Osteoblast (primary cell): ENCODE measurements around the gene HPCAL1. TPM values are rescaled to one million over a fixed set of nuclear protein-coding genes. Genes with fewer than 3 reads are reported as not detected.

Experiments used
- DNase-seq: peaks from one replicate; pipeline ENCODE4 v3.0.0; 2011; ENCODE audit warnings: low spot score, mixed read lengths; ENCODE audit not compliant: insufficient read length; ENCODE audit errors: missing footprints
- H2AFZ ChIP-seq: 2 replicates; pipeline ENCODE4 v1.6.0; 2011; ENCODE audit warnings: mild to moderate bottlenecking, low read length
- H3K27ac ChIP-seq: 2 replicates; pipeline ENCODE4 v1.5.1; 2011; ENCODE audit warnings: mild to moderate bottlenecking, low read depth, low read length, moderate library complexity
- H3K27me3 ChIP-seq: 2 replicates; pipeline ENCODE4 v1.6.0; 2012; ENCODE audit warnings: mild to moderate bottlenecking, control low read depth, inconsistent platforms, low read length, moderate library complexity; ENCODE audit not compliant: insufficient read depth
- H3K36me3 ChIP-seq: 2 replicates; pipeline ENCODE4 v1.5.1; 2011; ENCODE audit warnings: mild to moderate bottlenecking, low read length, control low read depth, moderate library complexity; ENCODE audit not compliant: insufficient read depth
- H3K4me1 ChIP-seq: 2 replicates; pipeline ENCODE4 v1.5.1; 2011; ENCODE audit warnings: mild to moderate bottlenecking, low read length, control low read depth, moderate library complexity; ENCODE audit not compliant: insufficient read depth
- H3K4me2 ChIP-seq: 2 replicates; pipeline ENCODE4 v1.6.0; 2011; ENCODE audit warnings: mild to moderate bottlenecking, low read length; ENCODE audit not compliant: insufficient read depth
- H3K4me3 ChIP-seq: fragments of 200-600 bp; sonication (generic); 3 replicates; pipeline ENCODE4 v1.5.1; 2012; ENCODE audit warnings: mild to moderate bottlenecking, low read length, inconsistent platforms; ENCODE audit not compliant: insufficient read depth
- H3K79me2 ChIP-seq: 2 replicates; pipeline ENCODE4 v1.6.0; 2012; ENCODE audit warnings: mild to moderate bottlenecking, low read length, control low read depth, inconsistent platforms; ENCODE audit not compliant: insufficient read depth
- H3K9me3 ChIP-seq: 2 replicates; pipeline ENCODE4 v1.5.1; 2011; ENCODE audit warnings: low read depth, low read length, control low read depth
- H4K20me1 ChIP-seq: 2 replicates; pipeline ENCODE4 v1.6.0; 2012; ENCODE audit warnings: mild to moderate bottlenecking, low read length, control low read depth; ENCODE audit not compliant: insufficient read depth
- total RNA-seq: library from RNA; depleted of rRNA; stranded (reverse); fragments of >200 nt; gene quantifications from 2 replicates; pipeline ENCODE4 v1.2.3, GENCODE V29; 2012
- TF ChIP-seq, protein P1 (sequence below): IDR thresholded peaks from 2 replicates; pipeline ENCODE4 v1.5.1; 2011; ENCODE audit warnings: mild to moderate bottlenecking, low read depth, low read length, moderate library complexity; ENCODE audit errors: extremely low read depth

Gene HPCAL1
- total RNA-seq, 1 donor: 57.2 TPM

DNA sequence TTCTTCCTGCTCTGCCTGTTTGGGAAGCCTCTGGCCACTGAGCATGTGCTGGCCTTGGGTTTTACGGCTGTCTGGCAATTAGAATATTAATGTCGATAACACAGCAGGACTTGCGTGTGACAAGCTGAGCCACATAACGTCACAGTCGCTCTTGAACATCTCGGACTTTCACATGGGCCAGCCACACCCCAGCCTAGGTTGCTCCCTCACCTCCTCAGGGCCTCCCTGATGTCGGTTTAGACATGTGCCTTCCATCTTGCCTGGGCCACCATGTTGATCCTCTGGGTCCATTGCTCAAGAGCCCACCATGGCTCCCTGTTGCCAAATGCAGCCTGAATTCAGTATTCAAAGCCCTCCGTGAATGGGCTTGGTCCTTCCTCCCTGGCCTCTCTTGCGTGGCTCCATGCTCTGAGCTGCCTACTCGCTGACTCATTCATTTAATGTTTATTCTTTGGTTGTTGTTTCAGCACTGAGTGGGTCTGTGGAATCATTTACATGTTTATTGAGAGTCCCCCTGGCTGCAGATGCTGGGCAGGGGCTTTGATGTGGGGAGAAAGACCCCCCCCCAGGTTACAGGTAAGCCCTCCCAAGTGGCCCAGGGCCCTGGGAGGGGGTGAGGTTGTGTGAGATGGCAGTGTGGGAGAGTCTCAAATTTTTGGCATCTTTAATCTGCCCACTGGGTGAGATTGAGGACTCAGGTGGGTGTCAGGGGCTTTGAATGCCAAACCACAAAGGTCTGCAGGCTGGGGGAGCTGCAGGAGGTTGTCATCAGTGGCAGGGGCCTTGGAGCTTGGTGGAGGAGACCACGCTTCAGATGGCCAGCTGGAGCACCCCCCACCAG is 83.4 kb downstream of the HPCAL1 start:
- Histone ChIP-seq H3K4me2 (peak overlapping the region; percentile 40), H3K36me3 (peaks cover 6% of the 10 kb centered on the region), H3K4me3 (no peak overlapping the region), H4K20me1 (peaks cover 66% of the 10 kb centered on the region), H2AFZ (no peak overlapping the region), H3K79me2 (peaks cover 90% of the 10 kb centered on the region), H3K27me3 (no peaks in the 10 kb centered on the region), H3K27ac (peak overlapping the region; percentile 27), H3K9me3 (no peaks in the 10 kb centered on the region), H3K4me1 (peaks cover 39% of the 10 kb centered on the region)
- TF ChIP-seq, protein P1, sequence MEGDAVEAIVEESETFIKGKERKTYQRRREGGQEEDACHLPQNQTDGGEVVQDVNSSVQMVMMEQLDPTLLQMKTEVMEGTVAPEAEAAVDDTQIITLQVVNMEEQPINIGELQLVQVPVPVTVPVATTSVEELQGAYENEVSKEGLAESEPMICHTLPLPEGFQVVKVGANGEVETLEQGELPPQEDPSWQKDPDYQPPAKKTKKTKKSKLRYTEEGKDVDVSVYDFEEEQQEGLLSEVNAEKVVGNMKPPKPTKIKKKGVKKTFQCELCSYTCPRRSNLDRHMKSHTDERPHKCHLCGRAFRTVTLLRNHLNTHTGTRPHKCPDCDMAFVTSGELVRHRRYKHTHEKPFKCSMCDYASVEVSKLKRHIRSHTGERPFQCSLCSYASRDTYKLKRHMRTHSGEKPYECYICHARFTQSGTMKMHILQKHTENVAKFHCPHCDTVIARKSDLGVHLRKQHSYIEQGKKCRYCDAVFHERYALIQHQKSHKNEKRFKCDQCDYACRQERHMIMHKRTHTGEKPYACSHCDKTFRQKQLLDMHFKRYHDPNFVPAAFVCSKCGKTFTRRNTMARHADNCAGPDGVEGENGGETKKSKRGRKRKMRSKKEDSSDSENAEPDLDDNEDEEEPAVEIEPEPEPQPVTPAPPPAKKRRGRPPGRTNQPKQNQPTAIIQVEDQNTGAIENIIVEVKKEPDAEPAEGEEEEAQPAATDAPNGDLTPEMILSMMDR: no peak
- peak; percentile 93 for DNase-seq

GRCh38 chr2:10387033-10387432 is 84.3 kb downstream of the HPCAL1 start:
- Histone ChIP-seq H3K9me3 (no peaks in the 10 kb centered on the region), H3K27me3 (no peaks in the 10 kb centered on the region), H3K27ac (no peak overlapping the region), H4K20me1 (peaks cover 63% of the 10 kb centered on the region), H3K4me2 (no peak overlapping the region), H3K79me2 (peaks cover 89% of the 10 kb centered on the region), H3K4me3 (no peak overlapping the region), H2AFZ (no peak overlapping the region), H3K4me1 (peaks cover 32% of the 10 kb centered on the region), H3K36me3 (peaks cover 6% of the 10 kb centered on the region)
- DNase-seq: no peak
- TF ChIP-seq, protein P1: no peak

DNA sequence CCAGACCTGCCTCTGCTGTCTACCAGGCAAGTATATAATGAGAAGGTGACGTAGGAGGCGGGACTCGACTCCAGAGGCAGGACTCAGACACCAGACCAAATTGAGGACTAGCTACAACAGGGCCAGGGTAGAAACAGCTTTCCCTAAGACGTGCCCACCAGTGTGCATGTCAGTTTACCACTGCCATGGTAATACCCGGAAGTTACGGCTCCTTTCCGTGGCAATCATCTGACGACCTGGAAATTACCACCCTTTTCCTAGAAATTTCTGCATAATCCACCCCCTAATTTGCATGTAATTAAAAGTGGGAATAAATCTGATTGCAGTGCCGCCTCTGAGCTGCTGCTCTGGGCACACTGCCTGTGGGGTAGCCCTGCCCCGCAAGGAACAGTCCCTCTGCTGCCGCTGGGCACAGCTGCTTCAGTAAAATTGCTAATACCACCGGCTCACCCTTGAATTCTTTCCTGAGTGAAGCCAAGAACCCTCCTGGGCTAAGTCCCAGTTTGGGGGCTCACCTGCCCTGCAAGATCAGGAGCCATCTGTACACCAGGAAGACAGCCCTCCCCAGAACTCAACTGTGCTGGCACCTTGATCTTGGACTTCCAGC is 86.4 kb downstream of the HPCAL1 start:
- Histone ChIP-seq H2AFZ (no peak overlapping the region), H3K27ac (no peak overlapping the region), H3K79me2 (peaks cover 95% of the 10 kb centered on the region), H3K4me1 (peaks cover 32% of the 10 kb centered on the region), H3K4me3 (no peak overlapping the region), H3K4me2 (no peak overlapping the region), H4K20me1 (peaks cover 59% of the 10 kb centered on the region), H3K9me3 (no peaks in the 10 kb centered on the region), H3K36me3 (peaks cover 6% of the 10 kb centered on the region), H3K27me3 (no peaks in the 10 kb centered on the region)
- DNase-seq: no peak
- TF ChIP-seq, protein P1: no peak

DNA sequence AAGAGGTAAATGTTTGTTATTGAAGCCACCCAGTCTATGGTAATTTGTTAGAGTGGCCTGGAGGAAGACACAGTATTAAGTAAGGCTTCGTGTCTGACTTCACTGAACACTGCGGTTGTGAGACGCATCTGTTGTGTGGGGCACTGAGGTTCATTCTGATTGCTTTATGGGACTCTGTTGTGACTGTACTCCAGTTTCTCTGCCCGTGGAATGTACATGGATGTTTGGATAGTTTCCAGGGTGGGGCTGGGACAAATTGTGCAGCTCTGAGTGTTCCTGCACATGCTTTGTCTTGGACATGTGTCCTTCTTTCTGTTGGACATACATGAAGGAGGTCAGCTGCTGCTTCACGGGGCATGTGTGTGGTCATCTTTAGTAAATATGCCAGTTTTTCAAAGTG is 86.9 kb downstream of the HPCAL1 start:
- TF ChIP-seq, protein P1: no peak

More for the DNA sequence above, 86.9 kb downstream of the HPCAL1 start:
- no peaks in the 10 kb centered on the region for H3K9me3 ChIP-seq
- no peaks in the 10 kb centered on the region for H3K27me3 ChIP-seq
- H3K27ac ChIP-seq: no peak overlapping the region
- peaks cover 95% of the 10 kb centered on the region for H3K79me2 ChIP-seq
- H3K4me2 ChIP-seq: no peak overlapping the region
- peaks cover 57% of the 10 kb centered on the region for H4K20me1 ChIP-seq
- peaks cover 32% of the 10 kb centered on the region for H3K4me1 ChIP-seq
- no peak overlapping the region for H3K4me3 ChIP-seq
- peaks cover 6% of the 10 kb centered on the region for H3K36me3 ChIP-seq
- no peak overlapping the region for H2AFZ ChIP-seq
- no peak for DNase-seq
